ENCODE measurements around the gene LMO7.

- TF ChIP-seq CTCF (IDR thresholded peaks at IDR 0.05) (no peak), POLR2A (IDR thresholded peaks at IDR 0.05) (no peak)
Measured at GRCh38 chr13:75839406-75839805, 203.3 kb downstream of the LMO7 start.
